Measurements from ENCODE around the gene CHKA.

CHKA gene
- 16.3 reads per million, percentile 42 among the genes with 10 or more reads in this experiment for total RNA-seq

DNA sequence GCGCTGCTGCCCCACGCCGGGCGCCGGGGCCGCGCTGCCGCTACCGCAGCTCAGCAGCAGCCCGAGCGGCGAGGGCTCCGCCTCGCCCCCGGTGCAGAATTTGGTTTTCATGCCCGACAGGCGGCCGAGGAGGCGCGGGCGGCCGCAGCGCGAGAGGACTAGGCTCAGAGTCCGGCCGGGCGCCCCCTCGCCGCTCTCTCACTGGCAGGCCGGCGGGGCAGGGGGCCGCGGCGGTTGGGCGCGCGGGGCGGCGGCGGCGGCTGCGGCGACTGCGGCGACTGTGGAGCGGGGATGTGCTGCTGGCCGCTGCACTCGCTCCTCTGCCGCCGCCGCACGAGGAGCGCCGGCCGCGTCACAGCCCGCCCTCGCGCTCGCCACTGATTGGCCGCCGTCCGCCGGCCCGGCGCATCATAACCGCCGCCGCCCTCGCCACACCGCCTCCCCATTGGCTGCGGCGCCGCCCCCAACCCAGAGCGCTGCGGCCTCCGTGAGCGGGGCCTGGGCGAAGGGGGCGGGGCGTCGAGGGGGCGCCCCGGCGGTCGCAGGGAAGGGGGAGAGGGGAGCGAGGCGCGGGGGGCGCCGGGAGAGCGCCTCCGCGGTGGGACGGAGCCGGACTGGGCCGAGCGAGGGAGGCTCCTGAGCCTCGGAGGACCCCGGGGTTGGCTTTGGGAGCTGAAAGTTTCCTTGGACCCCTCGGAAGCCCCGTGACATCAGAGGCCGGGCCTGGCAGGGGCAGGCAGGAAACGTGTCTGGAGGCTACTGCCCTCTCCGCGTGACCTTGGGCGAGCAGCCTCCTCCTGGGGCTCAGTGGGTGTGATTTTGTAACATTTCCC lies at the start of gene CHKA:
Gene CHKA (minus strand): TSS at position 322 of the 833 bp plus-strand sequence. CDS start 211 bp downstream, at position 111.
- peak; percentile 71 for DNase-seq

DNA sequence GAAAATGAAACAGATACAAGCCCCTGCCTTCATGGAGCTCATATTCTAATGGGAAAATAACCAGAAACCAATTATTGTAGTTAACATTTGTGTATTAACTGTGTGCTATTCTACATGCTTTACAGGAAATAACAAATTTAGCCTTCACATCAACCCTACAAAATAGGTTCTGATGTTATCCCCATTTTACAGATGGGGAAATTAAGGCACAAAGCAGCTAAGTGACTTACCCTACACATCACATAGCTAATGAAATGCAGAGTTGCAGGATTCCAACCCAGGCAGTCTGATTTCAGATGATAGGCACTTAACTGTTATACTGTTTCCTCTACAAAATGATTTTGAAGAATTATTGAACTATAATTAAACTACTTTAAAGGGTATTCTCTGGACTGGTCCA lies 48.3 kb upstream of the CHKA start:
- DNase-seq: no peak

- no peak for DNase-seq
Observed at GRCh38 chr11:68168694-68169093, 47.5 kb upstream of the CHKA start.

- DNase-seq: no peak
Observed at GRCh38 chr11:68167474-68167873, 46.3 kb upstream of the CHKA start.

- DNase-seq: no peak
Observed at GRCh38 chr11:68166969-68167368, 45.8 kb upstream of the CHKA start.

DNA sequence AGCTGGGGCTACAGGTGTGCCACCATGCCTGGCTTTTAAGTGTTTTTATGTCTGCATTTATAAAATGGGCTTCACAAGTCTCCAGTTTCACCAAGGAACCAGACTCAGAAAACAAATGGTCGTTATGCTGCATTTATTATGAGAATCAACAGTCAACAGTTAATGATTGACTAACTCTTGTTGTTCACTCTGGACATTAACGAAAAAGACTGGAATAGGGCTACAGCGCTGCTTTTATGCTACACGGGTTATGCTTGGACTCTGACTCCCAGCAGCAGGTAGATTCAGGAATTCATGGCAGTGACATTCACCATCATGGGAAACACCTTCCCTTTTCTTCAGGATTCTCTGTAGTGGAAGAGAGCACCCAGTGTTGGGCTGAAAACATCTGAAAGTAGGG lies 44.4 kb upstream of the CHKA start:
- no peak for DNase-seq

DNA sequence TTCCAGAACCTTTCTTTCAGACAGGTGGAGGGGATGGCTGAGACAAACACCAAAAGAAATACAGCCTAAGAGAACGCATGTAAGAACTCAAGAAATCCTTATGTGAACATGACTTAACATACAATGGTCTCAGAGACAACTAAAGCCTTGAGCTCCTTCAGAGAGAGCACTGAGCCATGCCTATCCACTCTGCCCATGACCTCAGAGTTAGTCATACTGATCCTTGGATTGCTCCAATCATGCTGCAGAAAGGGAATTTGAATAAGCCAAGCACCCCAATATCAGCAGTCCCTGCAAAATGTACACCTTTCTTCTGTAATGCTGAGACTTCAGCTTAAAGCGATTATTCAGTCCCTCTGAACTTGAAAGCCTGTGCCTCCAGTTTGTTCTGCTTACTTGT lies 43.2 kb upstream of the CHKA start:
- DNase-seq: no peak

DNA sequence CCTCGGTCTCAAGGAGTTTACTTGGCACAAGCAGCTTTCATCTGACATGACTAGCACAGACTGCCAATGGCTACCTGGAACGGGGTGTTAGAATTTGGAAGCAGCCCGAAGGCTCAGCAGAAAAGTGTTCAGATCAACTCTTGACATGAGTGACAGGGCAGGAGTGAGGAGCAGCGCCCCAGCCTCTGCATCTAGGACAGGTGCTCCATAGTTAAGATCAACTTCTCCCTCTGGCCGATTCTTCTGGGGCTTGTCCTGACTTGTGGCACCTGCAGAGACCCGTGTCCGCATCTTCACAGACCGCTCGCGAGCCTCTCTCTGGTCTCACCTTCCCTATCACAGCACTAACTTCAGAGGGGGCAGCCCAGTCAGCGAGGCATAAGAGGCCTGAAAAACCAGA lies 42.5 kb upstream of the CHKA start:
- no peak for DNase-seq

DNA sequence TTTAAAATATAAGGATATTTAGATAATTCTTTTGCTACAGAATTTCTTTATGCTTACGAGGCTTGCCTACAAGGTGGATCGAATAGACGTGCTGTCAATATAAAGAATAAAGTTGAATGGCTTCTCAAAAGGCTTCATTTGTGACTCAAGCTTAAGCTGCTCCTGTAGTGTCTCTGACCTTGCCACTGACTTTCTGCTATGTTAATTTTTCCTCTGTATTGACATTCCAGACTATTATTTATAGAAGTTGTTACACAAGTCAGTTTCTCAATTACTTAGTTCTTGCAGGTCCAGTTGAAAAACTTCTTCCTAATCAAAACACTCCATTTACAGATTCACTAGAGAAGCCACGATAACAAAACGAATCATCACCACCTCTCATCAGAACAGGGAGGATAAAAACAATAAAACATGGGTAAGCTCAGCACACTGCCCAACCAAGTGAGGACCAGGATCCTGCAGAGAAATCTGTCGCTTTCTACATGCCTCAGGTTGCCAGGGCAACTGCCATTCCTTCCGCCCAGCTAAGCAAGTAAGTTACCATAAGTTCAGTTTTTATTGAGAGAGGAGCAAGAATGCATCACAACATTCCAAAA lies 39.0 kb upstream of the CHKA start:
- DNase-seq: no peak

- no peak for DNase-seq
Observed at GRCh38 chr11:68159665-68160064, 38.5 kb upstream of the CHKA start.

DNA sequence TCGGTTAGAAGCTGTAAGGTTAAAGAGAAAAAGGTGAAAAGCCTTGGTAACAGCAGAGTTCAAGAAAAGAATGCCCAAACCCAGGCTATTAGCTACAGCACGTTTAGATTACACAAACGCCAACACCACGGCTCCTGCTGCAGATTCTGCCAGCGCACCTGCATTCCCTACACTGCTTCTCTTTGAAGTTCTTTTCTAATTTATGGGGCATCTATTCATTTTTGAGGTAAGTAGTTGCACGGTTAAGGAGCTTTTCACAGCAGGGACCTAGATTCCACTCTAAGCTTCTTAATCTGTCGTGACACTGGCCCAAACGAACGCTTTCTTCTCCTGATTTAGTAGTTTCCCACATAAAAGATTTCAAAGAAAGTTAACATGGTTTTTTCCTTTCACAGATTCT lies 38.0 kb upstream of the CHKA start:
- DNase-seq: no peak

DNA sequence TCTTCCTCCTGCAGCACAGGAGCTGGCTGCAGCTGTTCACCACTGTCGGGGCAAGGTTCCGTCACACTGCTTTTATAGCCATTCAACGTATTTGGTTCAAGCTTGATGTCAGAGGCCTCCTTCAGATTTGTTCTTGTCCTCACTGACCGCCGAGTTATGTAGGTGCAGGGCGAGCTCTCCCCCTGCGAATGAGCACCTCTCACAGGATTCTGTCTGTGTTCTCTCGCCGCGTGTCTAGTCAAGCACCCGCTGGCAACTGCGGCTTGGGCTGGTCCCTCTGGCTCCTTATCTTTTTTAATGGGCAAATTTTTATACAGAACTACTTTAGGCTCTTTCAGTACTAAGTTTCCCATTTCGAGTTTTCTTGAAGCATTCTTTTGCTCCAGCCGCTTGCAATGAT lies 37.4 kb upstream of the CHKA start:
- no peak for DNase-seq

DNA sequence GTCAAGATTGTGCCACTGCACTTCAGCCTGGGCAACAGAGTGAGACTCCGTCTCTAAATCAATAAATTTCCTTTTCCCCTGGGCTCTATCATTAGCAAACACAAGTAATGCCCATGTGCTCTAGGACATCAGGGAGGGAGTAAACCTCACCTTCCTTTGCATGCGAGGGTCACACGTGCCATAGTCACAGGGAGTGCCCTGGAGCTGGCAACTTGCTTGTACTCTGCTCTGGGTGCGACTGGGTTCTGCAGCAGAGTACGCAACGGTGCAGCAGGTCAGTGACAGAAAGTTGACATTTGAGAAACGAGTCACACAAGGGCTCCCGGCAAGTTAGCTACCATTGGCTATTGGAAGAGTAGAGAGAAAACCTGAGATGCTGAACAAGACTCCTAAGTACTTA lies 32.6 kb upstream of the CHKA start:
- DNase-seq: no peak

- DNase-seq: no peak
Observed at GRCh38 chr11:68150037-68150436, 28.8 kb upstream of the CHKA start.

GRCh38 chr11:68149417-68149816 lies 28.2 kb upstream of the CHKA start:
- DNase-seq: no peak

GRCh38 chr11:68148879-68149278 lies 27.7 kb upstream of the CHKA start:
- DNase-seq: no peak

GRCh38 chr11:68148071-68148805 lies 27.1 kb upstream of the CHKA start:
- DNase-seq: no peak

- DNase-seq: no peak
Observed at GRCh38 chr11:68146704-68147474, 25.7 kb upstream of the CHKA start.

DNA sequence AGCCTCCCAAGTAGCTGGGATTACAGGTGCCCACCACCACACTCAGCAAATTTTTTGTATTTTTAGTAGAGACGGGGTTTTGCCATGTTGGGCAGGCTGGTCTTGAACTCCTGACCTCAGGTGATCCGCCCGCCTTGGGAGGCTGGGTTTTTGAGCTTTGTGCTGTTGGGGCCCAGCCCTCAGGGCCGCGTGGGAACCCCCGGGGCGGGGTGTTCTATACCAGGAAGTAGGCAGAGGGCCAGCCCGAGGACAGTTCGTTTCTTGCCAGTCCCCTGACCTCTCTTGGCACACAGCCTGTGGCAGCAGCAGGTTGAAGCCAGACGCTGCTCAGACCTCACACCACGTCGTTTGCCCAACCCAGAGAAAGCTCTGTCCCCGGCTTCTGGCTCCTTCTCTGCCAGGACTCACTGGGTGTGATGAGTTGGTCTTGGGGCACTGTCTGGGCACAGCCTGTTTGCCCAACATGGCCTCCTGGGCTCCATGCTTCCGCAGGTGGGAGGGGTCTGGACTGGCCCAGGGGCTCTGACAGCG lies 24.9 kb upstream of the CHKA start:
- DNase-seq: no peak

- DNase-seq: no peak
Observed at GRCh38 chr11:68145120-68145866, 24.1 kb upstream of the CHKA start.

DNA sequence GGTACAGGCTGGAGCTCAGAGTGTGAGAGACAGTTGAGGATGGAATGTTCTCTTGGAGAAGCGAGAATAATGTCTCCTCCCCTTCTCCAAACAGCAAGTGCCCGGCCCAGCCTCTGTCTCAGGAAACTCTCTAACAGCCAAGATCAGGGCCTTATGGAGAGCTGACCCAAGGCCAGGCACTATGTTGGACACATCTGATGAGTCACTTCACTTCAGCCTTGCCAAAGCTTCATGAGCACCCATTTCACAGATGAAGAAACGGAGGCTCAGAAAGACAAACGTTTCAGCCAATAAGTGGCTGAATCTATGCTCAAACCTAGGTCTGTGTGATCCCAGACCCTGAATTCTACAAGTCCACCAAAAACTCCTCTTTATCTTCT lies 22.1 kb upstream of the CHKA start:
- DNase-seq: no peak
